Large intestine (tissue), 3 donors: ENCODE results near the gene NT5DC1. TPM values are rescaled to one million over a fixed set of nuclear protein-coding genes. Genes with fewer than 3 reads are reported as not detected.

Source experiments
- DNase-seq, 2 donors: peaks; one replicate each; pipeline versions ENCODE4 v3.0.0 to v3.0.0-alpha.2; 2013
- H3K27ac ChIP-seq: one replicate; pipeline ENCODE4 v1.5.1; 2013; ENCODE audit warnings: low read length
- H3K27me3 ChIP-seq: 2 replicates; pipeline ENCODE4 v1.6.1; 2013; ENCODE audit warnings: low read length; ENCODE audit not compliant: control insufficient read depth, insufficient read depth
- H3K36me3 ChIP-seq: 2 replicates; pipeline ENCODE4 v1.6.1; 2013; ENCODE audit warnings: low read length; ENCODE audit not compliant: control insufficient read depth, insufficient read depth
- H3K4me1 ChIP-seq: one replicate; pipeline ENCODE4 v1.6.1; 2013; ENCODE audit warnings: low read length; ENCODE audit not compliant: control insufficient read depth, insufficient read depth
- H3K4me3 ChIP-seq: one replicate; pipeline ENCODE4 v1.5.1; 2013; ENCODE audit warnings: low read length
- H3K9me3 ChIP-seq: one replicate; pipeline ENCODE4 v1.6.1; 2013; ENCODE audit warnings: mild to moderate bottlenecking, low read depth, low read length, moderate library complexity; ENCODE audit not compliant: control insufficient read depth
- WGBS: methylation state at CpG from one replicate; pipeline ENCODE4 v1.1.5; 2013; ENCODE audit warnings: low lambda C conversion rate; ENCODE audit not compliant: insufficient coverage; 5-methylcytosine and 5-hydroxymethylcytosine counted together
- polyA plus RNA-seq: library from polyadenylated mRNA; unstranded; fragments of 120-200 nt; gene quantifications from one replicate; pipeline ENCODE4 v1.2.1, GENCODE V29; 2013

Gene NT5DC1
- polyA plus RNA-seq, 1 donor = 54.4 TPM

DNA sequence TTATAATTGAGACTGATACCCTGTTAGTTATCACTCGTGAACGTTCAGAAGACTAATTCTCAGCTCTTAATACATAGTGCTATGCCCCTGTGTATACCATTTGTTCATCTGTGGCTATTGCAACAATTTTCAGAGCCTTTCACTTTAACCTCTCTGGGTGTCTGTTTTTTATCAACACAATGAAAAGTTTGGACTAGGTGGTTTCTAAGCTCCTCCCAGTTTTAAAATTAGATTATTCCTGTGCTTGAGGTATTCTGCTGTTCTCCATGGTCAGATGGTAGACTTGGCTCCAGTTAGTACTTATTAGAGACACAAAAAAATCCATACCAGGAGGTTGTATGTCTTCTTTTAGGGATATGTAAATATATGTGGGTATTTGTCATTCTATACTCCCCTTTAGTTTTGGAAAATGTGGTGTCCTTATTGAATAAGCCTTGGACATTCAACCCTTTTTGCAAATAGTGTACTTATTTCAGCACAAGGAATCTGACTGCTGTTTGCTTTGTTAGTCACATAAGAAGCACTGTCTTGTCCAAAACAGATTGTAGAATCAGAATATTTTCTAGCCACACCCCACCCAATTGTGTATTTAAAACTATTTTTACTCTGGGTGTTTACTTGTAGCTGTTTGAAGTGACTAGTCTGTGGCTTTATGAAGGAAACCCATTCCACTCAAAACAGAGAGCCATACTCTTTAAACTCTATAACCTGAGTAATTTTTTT lies 27.3 kb downstream of the NT5DC1 start:
- no CpG with 5 or more reads among the region's 2 CpGs for WGBS
- H3K4me1 ChIP-seq = no peaks in the 10 kb centered on the region
- H3K9me3 ChIP-seq = no peaks in the 10 kb centered on the region
- no peak overlapping the region for H3K4me3 ChIP-seq
- H3K27me3 ChIP-seq = no peaks in the 10 kb centered on the region
- DNase-seq = no peak
- H3K36me3 ChIP-seq = peaks cover 7% of the 10 kb centered on the region
- no peak overlapping the region for H3K27ac ChIP-seq

DNA sequence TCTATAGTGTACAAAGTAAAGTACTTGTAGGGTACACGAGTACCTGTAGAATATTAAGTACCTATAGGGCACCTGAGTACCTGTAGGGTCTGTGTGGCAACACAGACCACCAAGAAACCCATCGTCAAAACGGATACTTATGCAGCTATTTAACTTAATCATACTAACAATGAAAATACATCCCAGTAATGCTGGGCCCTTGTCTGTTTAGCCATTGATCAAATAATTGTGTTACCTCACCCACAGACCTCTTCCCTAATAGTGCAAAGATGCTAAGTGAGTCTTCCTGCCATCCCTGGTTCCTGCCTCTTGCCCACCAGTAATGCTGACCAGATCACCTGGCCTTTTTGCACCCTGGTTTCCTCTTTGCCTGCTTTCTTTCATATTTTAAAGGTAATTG lies 32.8 kb downstream of the NT5DC1 start:
- H3K4me3 ChIP-seq = no peak overlapping the region
- DNase-seq = no peak
- no peaks in the 10 kb centered on the region for H3K36me3 ChIP-seq
- no peaks in the 10 kb centered on the region for H3K9me3 ChIP-seq
- H3K27me3 ChIP-seq = no peaks in the 10 kb centered on the region
- no peak overlapping the region for H3K27ac ChIP-seq
- no peaks in the 10 kb centered on the region for H3K4me1 ChIP-seq
- WGBS = no CpG with 5 or more reads among the region's 3 CpGs

DNA sequence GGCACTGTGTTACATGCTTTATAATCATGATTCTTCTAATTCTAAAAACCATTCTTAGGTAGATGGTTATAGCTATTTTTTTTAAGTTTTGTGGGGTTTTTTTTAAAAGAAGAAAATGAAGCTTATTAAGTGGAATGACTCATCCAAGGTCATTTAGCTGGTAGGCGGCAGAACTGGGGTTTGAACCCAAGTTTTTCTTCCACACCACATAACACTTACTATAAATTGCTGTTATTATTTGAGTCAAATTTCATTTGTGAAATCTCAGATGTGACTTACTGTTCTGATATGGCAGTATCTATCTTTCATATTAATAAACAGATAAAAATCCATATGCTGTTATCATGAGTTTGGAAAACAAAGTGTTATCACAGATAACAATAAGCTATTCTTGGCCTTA lies 35.7 kb downstream of the NT5DC1 start:
- 100% methylated on average over 1 of the region's 1 CpG for WGBS
- Histone ChIP-seq H3K9me3 (no peaks in the 10 kb centered on the region), H3K27me3 (no peaks in the 10 kb centered on the region), H3K4me3 (no peak overlapping the region), H3K36me3 (no peaks in the 10 kb centered on the region), H3K4me1 (no peaks in the 10 kb centered on the region), H3K27ac (no peak overlapping the region)
- no peak for DNase-seq

DNA sequence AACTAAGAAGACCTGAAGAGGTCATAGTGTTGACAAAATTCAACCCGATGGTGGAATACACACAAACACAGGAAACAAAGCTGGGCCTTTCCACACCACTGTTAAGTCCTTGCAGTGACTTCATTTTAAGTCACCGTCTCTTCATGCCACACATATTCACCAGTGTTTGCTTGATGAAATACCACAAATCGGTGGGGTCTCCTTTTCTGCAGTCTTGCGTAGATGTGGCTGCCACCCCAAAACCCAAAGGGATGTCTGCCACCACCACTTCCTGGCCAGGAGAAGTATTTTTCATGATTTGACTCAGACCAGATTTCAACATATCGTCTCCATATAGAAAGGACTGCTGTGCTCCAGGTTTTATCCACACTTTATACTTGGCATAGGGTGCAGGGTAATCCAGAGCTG lies 36.3 kb downstream of the NT5DC1 start:
- DNase-seq = no peak
- no peaks in the 10 kb centered on the region for H3K9me3 ChIP-seq
- no peaks in the 10 kb centered on the region for H3K4me1 ChIP-seq
- H3K27ac ChIP-seq = no peak overlapping the region
- no peak overlapping the region for H3K4me3 ChIP-seq
- no CpG with 5 or more reads among the region's 5 CpGs for whole genome bisulfite sequencing
- H3K36me3 ChIP-seq = no peaks in the 10 kb centered on the region
- H3K27me3 ChIP-seq = no peaks in the 10 kb centered on the region

DNA sequence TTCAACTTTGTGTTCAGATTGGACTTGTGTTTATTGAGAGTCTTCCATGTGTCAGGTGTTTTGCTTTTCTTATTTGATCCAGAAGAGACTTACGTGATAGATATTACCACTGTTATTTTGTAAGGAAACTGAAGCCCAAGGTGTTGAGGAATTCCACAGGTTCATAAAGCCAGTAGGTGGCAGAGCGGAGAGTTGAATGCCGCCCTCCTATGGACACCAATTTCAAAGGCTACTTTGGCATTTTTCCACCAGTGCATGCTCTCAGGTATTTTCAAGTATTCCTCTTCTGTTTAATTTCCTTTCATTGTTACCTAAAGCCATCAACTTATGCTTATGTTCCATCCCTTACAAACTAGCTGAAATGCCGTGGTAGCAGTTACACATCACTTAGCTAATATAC lies 39.3 kb downstream of the NT5DC1 start:
- Histone ChIP-seq H3K4me1 (no peaks in the 10 kb centered on the region), H3K4me3 (no peak overlapping the region), H3K9me3 (no peaks in the 10 kb centered on the region), H3K27me3 (no peaks in the 10 kb centered on the region), H3K36me3 (no peaks in the 10 kb centered on the region), H3K27ac (no peak overlapping the region)
- DNase-seq = no peak
- WGBS = 92% methylated on average over 2 of the region's 4 CpGs

DNA sequence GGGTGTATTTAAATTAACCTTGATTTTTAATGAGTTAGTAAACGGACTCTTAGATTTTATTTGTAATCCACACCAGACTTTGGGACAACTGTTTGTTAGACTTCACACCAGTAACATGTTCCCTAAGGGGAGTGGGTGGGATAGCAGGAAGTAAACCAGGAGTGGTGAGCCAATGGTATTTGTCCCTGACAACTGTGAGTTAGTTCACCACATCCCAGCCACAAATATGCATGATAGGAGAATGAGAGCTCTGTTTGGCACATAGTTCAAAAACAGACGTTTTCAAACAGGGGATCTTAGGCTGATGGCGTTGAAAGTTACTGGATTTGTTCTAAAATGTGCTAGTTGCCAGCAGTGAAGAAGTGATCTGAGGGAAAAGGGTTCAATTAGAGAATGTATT lies 44.0 kb downstream of the NT5DC1 start:
- H3K27ac ChIP-seq = no peak overlapping the region
- no peaks in the 10 kb centered on the region for H3K36me3 ChIP-seq
- H3K27me3 ChIP-seq = no peaks in the 10 kb centered on the region
- DNase-seq = no peak
- 83% methylated on average over 1 of the region's 3 CpGs for WGBS
- no peak overlapping the region for H3K4me3 ChIP-seq
- no peaks in the 10 kb centered on the region for H3K9me3 ChIP-seq
- no peaks in the 10 kb centered on the region for H3K4me1 ChIP-seq

DNA sequence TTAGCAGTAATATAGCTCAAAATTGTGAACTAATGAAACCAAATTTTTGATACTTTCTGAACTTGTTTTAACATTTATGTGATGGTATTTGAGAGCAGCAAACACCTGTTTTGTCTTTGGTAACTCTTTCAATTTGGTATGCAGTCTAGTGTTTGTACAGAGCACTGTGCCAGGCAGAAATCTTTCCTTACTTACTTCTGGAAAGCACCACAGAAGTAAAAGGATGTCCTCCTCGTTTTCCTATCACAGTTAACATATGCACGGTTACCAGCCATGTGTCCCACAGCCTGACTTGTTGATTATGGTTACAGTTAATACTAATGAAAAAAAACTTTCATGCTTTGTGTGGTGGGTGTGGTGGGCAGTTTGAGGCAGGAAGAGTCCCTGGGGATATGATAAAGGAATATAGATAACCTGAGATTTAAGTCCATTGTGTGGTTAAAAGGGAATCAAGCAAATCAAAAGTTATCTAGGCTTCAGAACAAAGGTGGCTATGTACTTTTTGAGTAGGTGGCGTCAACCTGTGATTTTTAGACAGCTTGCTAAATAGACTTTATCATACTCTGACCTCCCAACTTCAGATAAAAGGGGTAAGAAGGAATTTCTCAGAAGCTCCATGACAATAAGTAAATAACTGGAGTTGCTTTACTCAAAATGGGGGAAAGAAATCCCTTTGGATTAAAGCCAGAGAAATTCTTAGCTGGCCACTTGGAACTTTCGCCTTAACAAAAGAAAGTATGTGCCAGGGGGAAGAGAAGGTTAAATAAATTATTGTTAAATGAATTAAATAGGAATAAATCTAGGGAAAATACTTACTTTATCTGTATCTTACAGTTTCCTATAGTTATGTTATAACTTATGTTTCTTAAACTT lies 45.4 kb downstream of the NT5DC1 start:
- H3K27me3 ChIP-seq = no peaks in the 10 kb centered on the region
- no peaks in the 10 kb centered on the region for H3K36me3 ChIP-seq
- H3K4me1 ChIP-seq = no peaks in the 10 kb centered on the region
- no CpG with 5 or more reads among the region's 4 CpGs for WGBS
- no peak overlapping the region for H3K4me3 ChIP-seq
- no peak overlapping the region for H3K27ac ChIP-seq
- H3K9me3 ChIP-seq = no peaks in the 10 kb centered on the region
- peak in 1 of 2 donors; percentile 8 for DNase-seq

DNA sequence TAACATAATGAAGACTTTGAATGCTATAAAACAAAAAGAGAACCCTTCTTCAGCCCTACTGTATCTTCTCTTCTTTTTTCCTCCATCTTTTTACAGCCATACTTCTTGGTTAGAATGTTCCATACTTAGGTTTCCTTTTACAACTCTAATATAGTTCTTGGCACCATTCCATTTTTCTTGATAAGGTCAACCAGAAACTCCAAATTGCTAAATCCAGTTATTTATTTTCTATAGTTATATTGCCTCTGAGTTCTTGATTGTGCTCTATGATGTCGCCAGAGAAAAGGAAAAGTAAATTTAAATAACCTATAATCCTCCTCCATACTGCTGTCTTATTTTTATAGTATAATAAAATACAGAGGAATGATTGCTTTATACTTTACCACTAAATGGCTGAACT lies 52.0 kb downstream of the NT5DC1 start:
- peak; percentile 8 to 61 for DNase-seq
- no peaks in the 10 kb centered on the region for H3K9me3 ChIP-seq
- WGBS = 22% methylated on average over 1 of the region's 1 CpG

DNA sequence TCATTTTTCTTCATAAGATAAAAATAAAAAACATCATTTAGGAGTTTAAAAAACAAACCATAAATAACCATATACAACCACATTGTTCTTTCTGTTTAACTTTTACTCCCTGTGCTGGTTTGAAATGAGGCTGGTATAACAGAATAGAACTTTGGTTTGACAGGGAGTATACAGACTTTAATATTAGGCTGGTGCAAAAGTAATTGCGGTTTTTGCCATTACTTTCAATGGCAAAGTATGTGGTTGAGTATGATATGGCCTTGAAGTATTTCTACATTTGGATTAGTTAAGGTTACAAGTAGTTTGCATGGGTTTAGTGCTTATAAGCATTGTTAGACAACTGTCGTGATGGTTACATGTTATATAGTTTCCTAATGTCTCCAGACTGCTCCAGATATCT lies 54.2 kb downstream of the NT5DC1 start:
- H3K9me3 ChIP-seq = no peaks in the 10 kb centered on the region
- H3K36me3 ChIP-seq = no peaks in the 10 kb centered on the region
- no peaks in the 10 kb centered on the region for H3K27me3 ChIP-seq
- H3K4me3 ChIP-seq = no peak overlapping the region
- WGBS = 100% methylated on average over 1 of the region's 2 CpGs
- no peak overlapping the region for H3K27ac ChIP-seq
- DNase-seq = no peak
- peaks cover 3% of the 10 kb centered on the region for H3K4me1 ChIP-seq

More for the DNA sequence above, 52.0 kb downstream of the NT5DC1 start:
- H3K4me1 ChIP-seq = peaks cover 3% of the 10 kb centered on the region
- no peaks in the 10 kb centered on the region for H3K27me3 ChIP-seq
- H3K36me3 ChIP-seq = no peaks in the 10 kb centered on the region
- no peak overlapping the region for H3K27ac ChIP-seq
- H3K4me3 ChIP-seq = no peak overlapping the region

DNA sequence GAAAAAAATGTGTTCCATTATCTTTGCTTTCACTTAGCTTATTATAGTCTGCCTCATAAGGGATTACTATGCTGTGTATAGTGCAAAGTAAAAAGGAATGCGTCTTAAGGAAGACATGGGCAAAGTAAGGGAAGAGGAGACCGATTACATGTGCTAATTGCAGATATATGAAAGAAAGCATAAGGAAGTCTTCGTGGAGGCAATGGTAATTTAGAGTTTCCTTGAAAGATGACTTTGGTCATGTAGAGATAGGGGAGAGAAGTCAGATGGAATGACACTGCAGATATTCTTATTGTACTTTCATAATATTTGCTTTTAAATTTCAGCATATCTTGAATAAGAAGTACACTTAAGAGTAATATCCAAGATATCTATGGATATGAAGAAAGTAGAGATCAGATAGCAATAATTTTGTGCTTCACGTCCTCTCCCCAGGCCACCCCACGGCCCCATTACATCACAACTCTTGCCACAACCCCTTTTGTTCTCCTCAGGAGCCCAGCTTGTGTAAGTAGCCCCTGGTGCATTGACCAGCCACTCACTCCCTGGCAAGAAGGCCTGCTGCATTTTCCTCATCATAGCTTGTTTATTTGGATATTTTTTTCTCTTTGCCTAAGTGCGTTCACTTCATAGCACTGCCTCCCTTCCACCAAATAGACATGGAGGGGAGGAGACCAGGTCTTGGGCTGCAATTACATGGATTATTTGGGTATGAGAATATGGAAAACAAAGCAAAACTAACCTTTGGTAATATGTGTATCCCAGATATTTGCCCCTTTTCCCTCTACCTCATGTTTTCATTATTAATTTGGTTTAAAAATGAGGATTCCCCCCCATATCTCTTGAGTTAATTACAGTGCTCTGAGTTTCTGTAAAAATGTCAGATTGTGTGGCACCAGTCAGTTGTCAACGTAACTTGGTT lies 56.0 kb downstream of the NT5DC1 start:
- Histone ChIP-seq H3K36me3 (no peaks in the 10 kb centered on the region), H3K9me3 (no peaks in the 10 kb centered on the region), H3K4me3 (no peak overlapping the region), H3K4me1 (peaks cover 3% of the 10 kb centered on the region), H3K27ac (no peak overlapping the region), H3K27me3 (no peaks in the 10 kb centered on the region)
- WGBS = 81% methylated on average over 2 of the region's 7 CpGs
- peak in 1 of 2 donors; percentile 23 for DNase-seq
